ENCODE data around the gene SIX3.

- TF ChIP-seq GATA3 (IDR thresholded peaks at IDR 0.05; ENCODE audit: low read depth, low read length) (no peak), GATA2 (IDR thresholded peaks at IDR 0.05; ENCODE audit: low read depth, low read length) (no peak)
These were observed 31.7 kb upstream of the SIX3 start for GRCh38 chr2:44909831-44910230.
